Keratinocyte (primary cell): ENCODE data around the gene IGBP1. TPM values are rescaled to one million over a fixed set of nuclear protein-coding genes. Genes with fewer than 3 reads are reported as not detected.
A peak's percentile ranks its signal among the peaks of the same experiment; 100 is the strongest.

Experiments
- DNase-seq: peaks from one replicate; pipeline ENCODE4 v3.0.0-alpha.2; 2011; ENCODE audit warnings: low read depth, missing footprints, low spot score
- FAIRE-seq: peaks from 2 replicates; lab custom pipeline; 2011; peaks lifted over from hg19 to GRCh38; lab: Jason Lieb, UNC
- H2AFZ ChIP-seq: 2 replicates; pipeline ENCODE4 v1.6.0; 2012; ENCODE audit warnings: low read length, control low read depth, inconsistent platforms; ENCODE audit not compliant: control insufficient read depth
- H3K27ac ChIP-seq: 2 replicates; pipeline ENCODE4 v1.5.1; 2011; ENCODE audit warnings: low read length; ENCODE audit not compliant: control insufficient read depth, insufficient read depth
- H3K27me3 ChIP-seq: 3 replicates; pipeline ENCODE4 v1.6.0; 2011; ENCODE audit warnings: low read length; ENCODE audit not compliant: control insufficient read depth, insufficient read depth; ENCODE audit errors: extremely low read depth
- H3K36me3 ChIP-seq, 2 experiments: 2 replicates in 1 of 2; 3 replicates in 1 of 2; pipeline ENCODE4 v1.5.1; 2011; ENCODE audit warnings: low read length in 2 of 2, mild to moderate bottlenecking in 1 of 2; ENCODE audit not compliant: control insufficient read depth in 2 of 2, insufficient read depth in 2 of 2; ENCODE audit errors: extremely low read depth in 1 of 2
- H3K4me1 ChIP-seq: 3 replicates; pipeline ENCODE4 v1.5.1; 2011; ENCODE audit warnings: low read length; ENCODE audit not compliant: control insufficient read depth, insufficient read depth; ENCODE audit errors: extremely low read depth
- H3K4me2 ChIP-seq: 3 replicates; pipeline ENCODE4 v1.6.0; 2011; ENCODE audit warnings: low read depth, low read length; ENCODE audit not compliant: control insufficient read depth, insufficient read depth; ENCODE audit errors: extremely low read depth
- H3K4me3 ChIP-seq, 3 experiments: fragments of 200-600 bp in 1 of 3; sonication (generic) in 1 of 3; 2 replicates in 2 of 3; 3 replicates in 1 of 3; pipeline ENCODE4 v1.5.1; 2011 to 2016; ENCODE audit warnings: low read length in 3 of 3, mild to moderate bottlenecking in 3 of 3, control low read depth in 2 of 3, inconsistent platforms in 1 of 3, low read depth in 1 of 3, mixed read lengths in 1 of 3, mixed run types in 1 of 3, moderate library complexity in 1 of 3; ENCODE audit not compliant: control insufficient read depth in 2 of 3, insufficient read depth in 2 of 3; ENCODE audit errors: extremely low read depth in 1 of 3
- H3K79me2 ChIP-seq: 2 replicates; pipeline ENCODE4 v1.6.0; 2012; ENCODE audit warnings: low read length; ENCODE audit not compliant: control insufficient read depth, insufficient read depth
- H3K9ac ChIP-seq: 3 replicates; pipeline ENCODE4 v1.6.0; 2011; ENCODE audit warnings: low read length; ENCODE audit not compliant: control insufficient read depth, insufficient read depth; ENCODE audit errors: extremely low read depth
- H3K9me1 ChIP-seq: 3 replicates; pipeline ENCODE4 v1.6.0; 2011; ENCODE audit warnings: low read length; ENCODE audit not compliant: control insufficient read depth, insufficient read depth; ENCODE audit errors: extremely low read depth
- H3K9me3 ChIP-seq: 2 replicates; pipeline ENCODE4 v1.5.1; 2012; ENCODE audit warnings: low read depth, low read length; ENCODE audit not compliant: control insufficient read depth
- H4K20me1 ChIP-seq: 3 replicates; pipeline ENCODE4 v1.6.0; 2011; ENCODE audit warnings: low read length; ENCODE audit not compliant: control insufficient read depth, insufficient read depth; ENCODE audit errors: extremely low read depth
- CTCF ChIP-seq, 3 experiments: IDR thresholded peaks in 1 of 3; conservative IDR thresholded peaks in 1 of 3; optimal IDR thresholded peaks in 1 of 3; 2 replicates in 2 of 3; 3 replicates in 1 of 3; pipeline versions ENCODE3 to v1.5.1; 2011; ENCODE audit warnings: low read length in 3 of 3, mild to moderate bottlenecking in 3 of 3, moderate library complexity in 2 of 3, control low read depth in 1 of 3, inconsistent platforms in 1 of 3; ENCODE audit not compliant: insufficient read depth in 2 of 3; ENCODE audit errors: extremely low read depth in 1 of 3
- EZH2 ChIP-seq: IDR thresholded peaks from one replicate; pipeline ENCODE4 v1.6.1; 2012; ENCODE audit warnings: inconsistent platforms, mild to moderate bottlenecking, low read length, moderate library complexity
- dilution Hi-C: fragments of 300-500 bp; cut with MboI; formaldehyde crosslinking; loops from one replicate; pipeline ENCODE4 v1.7.0; 2020; ENCODE audit warnings: low sequenced_read_pairs; ENCODE audit not compliant: extremely low pct_ligation_motif_present
- polyA minus RNA-seq, 3 experiments: library from RNA; depleted of rRNA, polyadenylated mRNA; stranded (reverse); fragments of >200 nt; gene quantifications; 1 replicate in 1 of 3; 2 replicates in 1 of 3; 3 replicates in 1 of 3; pipeline ENCODE4 v1.2.3, GENCODE V29; 2011
- polyA plus RNA-seq, 5 experiments: library from polyadenylated mRNA; depleted of rRNA in 3 of 5; stranded (reverse) in 3 of 5; stranded (forward) in 1 of 5; unstranded in 1 of 5; fragments of >200 nt; gene quantifications; 1 replicate in 1 of 5; 2 replicates in 3 of 5; 3 replicates in 1 of 5; pipeline versions ENCODE4 v1.2.1 to v1.2.3, GENCODE V29; 2011 to 2012; ENCODE audit warnings: missing spikeins in 2 of 5, low read depth in 1 of 5, low replicate concordance in 1 of 5

Gene IGBP1
- 48.3 to 65.5 TPM (median 62.5 TPM) in 3 replicates for polyA plus RNA-seq
- 80.2 TPM for polyA plus RNA-seq (2011; ENCODE audit: low read depth)
- polyA plus RNA-seq (2011; cell fraction: cytosol; rRNA removed), result 70.1 and 81.8 TPM in 2 replicates
- 37.1 and 39.6 TPM in 2 replicates for polyA plus RNA-seq (2011; cell fraction: nucleus; rRNA removed)
- 36.9 and 72.9 TPM in 2 replicates for polyA plus RNA-seq (2012; ENCODE audit: low replicate concordance)
- 14.0 to 41.4 TPM (median 39.6 TPM) in 3 replicates for polyA minus RNA-seq
- 34.0 TPM for polyA minus RNA-seq (2011; cell fraction: cytosol; rRNA and poly(A)+ RNA removed)
- polyA minus RNA-seq (2011; cell fraction: nucleus; rRNA and poly(A)+ RNA removed), result 10.3 and 14.6 TPM in 2 replicates

DNA sequence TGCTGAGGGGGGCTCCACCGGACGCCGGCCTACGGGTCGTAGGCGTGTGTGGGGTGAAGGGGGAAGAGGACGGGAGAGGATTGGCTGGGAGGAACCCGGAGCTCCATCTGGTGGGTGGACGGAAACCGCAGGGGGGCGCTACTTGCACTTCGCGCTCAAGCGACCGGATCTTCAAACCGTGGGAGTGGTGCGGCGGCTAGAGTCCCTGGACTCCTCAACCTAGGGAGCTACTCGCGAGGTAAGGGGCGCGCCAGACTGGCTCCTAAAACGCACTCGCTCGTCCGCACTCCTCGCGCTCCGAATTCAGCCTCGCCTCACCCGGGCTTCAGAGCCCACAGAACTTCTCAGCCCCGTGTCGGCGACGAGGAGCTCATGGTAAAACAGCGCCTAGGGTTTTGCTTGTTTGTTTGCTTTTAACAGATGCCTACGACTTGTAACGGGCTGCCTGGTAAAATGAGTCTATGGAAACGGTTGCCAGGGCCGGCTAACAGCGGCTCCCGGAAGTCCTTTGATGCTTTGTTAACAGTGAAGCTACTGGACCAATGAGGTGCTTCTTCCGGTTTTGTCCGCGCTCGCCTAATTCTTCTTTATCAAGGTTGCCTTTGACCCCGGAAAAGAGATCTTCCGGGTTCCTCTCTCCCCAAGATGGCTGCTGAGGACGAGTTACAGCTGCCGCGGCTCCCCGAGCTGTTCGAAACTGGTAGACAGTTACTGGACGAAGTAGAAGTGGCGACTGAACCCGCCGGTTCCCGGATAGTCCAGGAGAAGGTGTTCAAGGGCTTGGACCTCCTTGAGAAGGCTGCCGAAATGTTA lies at the start of gene IGBP1:
Gene IGBP1, plus strand, starts transcription at position 145 of the 813 bp plus-strand sequence. Its CDS starts 501 bp downstream, at position 646.
- dilution Hi-C loops, result no loop called here
- no peaks in the 10 kb centered on the region for H3K36me3 ChIP-seq
- no peaks in the 10 kb centered on the region for H3K9me1 ChIP-seq
- FAIRE-seq (no peak), DNase-seq (no peak)
- H3K27me3 ChIP-seq, result no peaks in the 10 kb centered on the region
- H3K79me2 ChIP-seq, result peaks cover 18% of the 10 kb centered on the region
- no peaks in the 10 kb centered on the region for H4K20me1 ChIP-seq
- peak within 1 kb of the TSS; percentile 64 to 91 (median 79) for H3K4me3 ChIP-seq
- H3K27ac ChIP-seq, result peak within 1 kb of the TSS; percentile 91
- peak within 1 kb of the TSS; percentile 78 for H3K4me2 ChIP-seq
- H3K9ac ChIP-seq, result peak within 1 kb of the TSS; percentile 93
- peaks cover 10% of the 10 kb centered on the region for H3K4me1 ChIP-seq
- H3K9me3 ChIP-seq, result no peaks in the 10 kb centered on the region
- H2AFZ ChIP-seq, result peak within 1 kb of the TSS; percentile 89
- TF ChIP-seq CTCF (optimal IDR thresholded peaks at IDR 0.05 in 1 of 3, IDR thresholded peaks at IDR 0.05 in 1 of 3, conservative IDR thresholded peaks at IDR 0.05 in 1 of 3; ENCODE audit: extremely low read depth in 1 of 3, insufficient read depth in 2 of 3, low read length in 3 of 3) (peak; percentile 49 to 67 (median 67)), EZH2 (no peak)

GRCh38 chrX:70084592-70085240 lies 48.5 kb upstream of the IGBP1 start:
- no peak for FAIRE-seq
- Histone ChIP-seq H3K9ac (no peak overlapping the region), H3K9me3 (no peaks in the 10 kb centered on the region), H4K20me1 (no peaks in the 10 kb centered on the region), H3K36me3 (no peaks in the 10 kb centered on the region), H3K4me3 (no peak overlapping the region), H3K4me2 (no peak overlapping the region), H3K9me1 (no peaks in the 10 kb centered on the region), H2AFZ (no peak overlapping the region), H3K79me2 (no peaks in the 10 kb centered on the region), H3K4me1 (no peaks in the 10 kb centered on the region), H3K27me3 (no peaks in the 10 kb centered on the region), H3K27ac (no peak overlapping the region)
- TF ChIP-seq CTCF (optimal IDR thresholded peaks at IDR 0.05 in 1 of 3, IDR thresholded peaks at IDR 0.05 in 1 of 3, conservative IDR thresholded peaks at IDR 0.05 in 1 of 3; ENCODE audit: extremely low read depth in 1 of 3, insufficient read depth in 2 of 3, low read length in 3 of 3) (no peak), EZH2 (no peak)
- dilution Hi-C loops, result no loop called here
- no peak for DNase-seq
